T follicular helper cell (primary cell): ENCODE results near the gene ROR2.

Experiments
- DNase-seq: peaks from one replicate; pipeline ENCODE4 v3.0.0-alpha.2; 2020; ENCODE audit warnings: low read depth

The ROR2 gene

DNA sequence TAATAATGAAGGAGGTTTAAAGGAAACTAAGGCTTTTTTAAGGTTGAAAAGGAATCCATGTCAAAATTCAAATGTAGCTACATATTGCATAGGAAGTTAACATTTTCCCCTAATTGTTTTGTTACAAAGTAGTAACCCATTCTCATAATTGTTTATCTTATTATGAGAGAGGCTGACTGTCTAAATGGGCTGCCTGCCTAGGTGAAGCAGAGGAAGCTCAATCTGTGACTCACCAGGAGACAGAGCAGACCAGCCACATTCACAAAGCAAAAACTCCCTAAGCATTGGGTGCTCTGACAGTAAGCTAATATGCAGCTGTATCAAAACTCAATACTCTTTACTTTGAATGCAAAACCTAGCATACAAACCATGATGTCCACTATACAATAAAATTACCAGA, 208.5 kb downstream of the ROR2 start:
- no peak for DNase-seq

DNA sequence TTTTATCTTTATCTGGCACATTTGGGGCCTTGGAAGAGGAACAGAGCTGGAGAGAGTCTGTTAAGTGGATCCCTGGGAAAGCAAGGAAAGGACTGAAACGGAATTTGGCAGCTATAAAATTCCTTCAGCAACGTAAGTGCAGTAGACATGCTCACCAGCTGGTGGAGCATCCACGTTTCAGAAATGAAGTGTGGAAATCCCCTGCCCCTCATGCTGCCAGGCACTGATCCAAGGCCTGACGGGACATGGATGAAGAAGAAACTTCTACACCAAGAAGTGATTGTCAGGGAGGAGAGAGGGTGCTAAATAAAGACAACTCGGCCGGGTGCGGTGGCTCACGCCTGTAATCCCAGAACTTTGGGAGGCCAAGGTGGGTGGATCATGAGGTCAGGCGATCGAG, 209.3 kb downstream of the ROR2 start:
- DNase-seq = no peak

DNA sequence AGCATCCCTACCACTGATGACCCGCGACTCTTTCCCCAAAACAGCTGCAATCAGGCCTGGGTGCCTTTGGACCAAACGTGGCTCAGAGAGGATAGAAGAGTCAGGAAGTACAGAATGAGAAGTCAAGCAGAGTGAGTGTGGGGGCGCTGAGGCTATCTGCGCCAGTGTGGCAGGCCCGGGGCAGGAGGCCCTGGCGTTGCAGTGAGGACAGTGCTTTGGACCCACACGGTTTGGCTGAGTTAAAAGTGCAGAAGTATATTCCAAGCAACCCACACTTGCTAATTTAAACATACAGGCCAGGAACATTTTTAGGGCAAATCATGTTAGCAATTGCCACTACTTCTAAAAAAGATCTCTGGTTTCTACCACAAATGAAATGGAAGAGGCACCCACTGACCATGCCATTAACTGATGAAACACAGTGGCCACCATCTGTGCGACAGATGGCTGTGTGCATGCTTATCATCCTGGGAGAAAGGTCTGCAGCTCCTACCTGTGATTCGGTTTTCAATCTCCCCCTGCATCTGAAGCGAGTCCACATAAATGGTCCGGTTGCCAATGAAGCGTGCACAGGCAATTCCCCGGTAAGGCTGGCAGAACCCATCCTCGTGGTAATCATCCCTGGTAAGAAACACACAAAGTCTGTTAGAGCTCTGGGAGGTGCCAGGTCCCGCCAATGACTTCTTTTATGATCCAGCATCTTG, 213.0 kb downstream of the ROR2 start:
- DNase-seq = no peak

DNA sequence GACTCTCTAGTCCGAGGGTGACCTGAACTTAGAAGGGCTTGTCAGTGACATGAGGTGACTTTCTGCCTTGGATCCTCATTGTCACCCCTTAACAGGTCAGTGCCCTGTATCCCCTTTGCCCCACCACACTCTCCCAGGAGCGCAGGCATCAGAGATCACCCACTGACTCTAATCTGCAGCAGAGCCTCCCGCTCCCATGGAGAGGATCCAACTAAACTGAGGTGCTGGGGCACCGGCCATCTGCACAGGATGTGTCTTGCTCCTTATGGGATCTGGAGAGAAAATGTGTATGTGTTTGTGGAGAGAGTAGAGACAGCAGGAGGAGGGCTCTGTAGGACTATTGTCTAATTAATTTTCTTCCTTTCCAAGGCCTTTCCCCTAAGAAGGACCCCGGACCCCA, 213.7 kb downstream of the ROR2 start:
- no peak for DNase-seq

DNA sequence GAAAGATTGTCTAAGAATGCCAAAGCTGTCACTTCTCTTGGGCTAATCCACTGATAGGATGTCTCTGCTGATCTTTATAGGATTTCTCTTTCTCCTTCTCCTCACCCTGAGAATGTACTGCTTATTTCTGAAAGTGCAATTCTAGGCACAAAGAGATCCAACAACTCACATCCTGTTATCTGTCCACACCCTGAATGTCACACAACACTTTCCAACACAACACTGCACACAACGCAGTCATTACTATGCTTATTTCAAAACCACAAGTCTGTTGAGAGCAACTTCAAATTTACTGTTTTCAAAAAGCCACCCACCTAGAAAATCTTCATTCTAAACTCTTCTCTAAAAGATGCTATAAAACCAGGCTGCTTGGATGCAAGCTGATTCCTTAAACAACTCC, 215.0 kb downstream of the ROR2 start:
- no peak for DNase-seq

DNA sequence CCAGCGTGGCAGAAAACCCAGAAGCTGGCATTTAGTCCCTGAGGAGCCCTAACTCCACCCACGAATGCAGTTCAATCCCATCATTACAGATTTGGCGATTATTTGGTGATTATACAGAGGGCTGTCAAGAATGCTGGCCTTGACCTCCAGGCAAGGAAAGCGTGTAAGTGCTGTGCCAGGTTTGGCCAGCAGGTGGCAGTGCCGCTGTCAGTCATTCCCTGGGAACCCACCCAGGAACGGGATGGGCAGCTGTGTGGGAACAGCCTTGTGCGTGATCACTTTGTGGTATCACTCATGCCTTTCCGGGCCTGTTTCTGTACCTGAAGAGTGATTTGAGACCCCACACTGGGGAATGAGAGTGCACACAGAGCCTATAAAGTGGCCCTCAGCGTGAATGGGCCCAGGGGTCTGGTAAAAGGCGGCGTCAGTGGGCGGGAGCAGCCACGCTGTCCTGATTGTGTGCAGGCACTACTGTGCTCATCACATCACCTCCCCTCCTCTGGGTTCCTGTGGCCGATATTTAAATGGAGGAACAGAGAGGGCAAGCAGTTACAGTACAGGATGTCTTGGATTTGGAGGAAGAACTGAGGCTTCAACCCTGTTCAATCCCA, 215.6 kb downstream of the ROR2 start:
- peak; percentile 27 for DNase-seq

DNA sequence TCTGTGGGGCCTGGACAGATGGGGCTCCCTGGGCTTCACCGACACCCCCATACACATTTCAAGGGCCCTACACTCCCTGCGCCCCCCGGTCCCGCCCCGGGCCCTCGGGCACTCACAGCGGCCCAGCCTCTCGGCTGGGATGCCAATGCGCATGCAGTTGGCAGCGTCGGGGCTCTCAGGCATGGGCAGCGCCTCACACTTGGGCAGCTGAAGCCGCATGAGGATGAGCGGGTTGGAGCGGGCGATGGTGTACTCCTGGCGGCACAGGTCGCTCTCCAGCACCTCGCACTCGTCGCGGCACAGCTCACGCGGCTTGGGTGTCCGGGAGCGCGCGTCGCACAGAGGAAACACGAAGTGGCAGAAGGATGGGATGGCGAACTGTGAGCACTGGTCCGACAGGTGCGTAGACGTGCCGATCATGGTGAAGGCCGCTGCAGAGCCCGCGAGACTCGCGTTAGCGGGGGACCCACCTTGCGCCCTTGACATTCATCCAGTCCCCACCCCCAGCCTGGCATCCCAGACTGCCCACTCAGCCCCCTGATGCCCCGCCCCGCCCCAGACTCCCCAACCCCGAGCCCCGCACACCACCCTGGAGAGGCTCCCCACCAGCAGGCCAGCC, 216.9 kb downstream of the ROR2 start:
- DNase-seq = no peak

DNA sequence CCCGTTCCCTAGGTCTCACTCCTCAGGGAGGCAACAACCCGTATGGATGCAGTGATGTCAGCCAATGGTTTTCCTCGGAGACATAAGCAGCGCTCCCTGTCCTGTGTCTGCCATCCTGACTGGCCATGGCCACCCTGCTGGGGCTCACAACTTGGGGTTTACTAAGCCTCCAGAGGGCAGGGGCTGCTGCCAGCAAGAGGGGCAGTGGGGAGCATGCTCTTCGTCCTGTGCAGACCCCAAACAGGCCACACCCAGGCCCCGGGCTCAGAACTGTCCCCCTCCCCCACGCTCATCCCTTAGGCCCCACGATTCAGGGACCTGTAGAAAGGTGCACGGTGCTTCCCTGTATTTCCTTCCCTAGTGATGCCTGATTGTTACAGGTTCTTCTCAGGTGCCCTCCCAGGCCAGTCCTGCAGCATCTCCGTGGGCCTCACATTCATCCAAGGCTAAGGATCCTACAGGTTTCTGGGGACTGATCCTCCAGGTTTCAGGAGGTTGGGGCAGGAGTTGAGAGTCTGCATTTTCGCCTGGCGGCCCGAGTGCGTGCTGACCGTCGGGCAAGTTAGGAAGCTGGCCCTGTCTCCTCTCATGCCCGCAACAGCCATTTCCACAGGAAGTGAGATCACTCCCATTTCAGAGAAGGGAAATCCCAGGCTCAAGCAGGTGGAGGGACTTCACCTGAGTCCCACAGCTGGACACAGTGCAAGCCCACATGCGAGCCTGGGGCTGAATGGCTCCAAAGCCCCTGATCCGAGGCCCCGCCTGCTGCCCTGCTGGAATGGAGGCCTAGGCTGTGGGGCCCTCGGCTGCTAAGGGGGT, 217.6 kb downstream of the ROR2 start:
- DNase-seq = no peak

DNA sequence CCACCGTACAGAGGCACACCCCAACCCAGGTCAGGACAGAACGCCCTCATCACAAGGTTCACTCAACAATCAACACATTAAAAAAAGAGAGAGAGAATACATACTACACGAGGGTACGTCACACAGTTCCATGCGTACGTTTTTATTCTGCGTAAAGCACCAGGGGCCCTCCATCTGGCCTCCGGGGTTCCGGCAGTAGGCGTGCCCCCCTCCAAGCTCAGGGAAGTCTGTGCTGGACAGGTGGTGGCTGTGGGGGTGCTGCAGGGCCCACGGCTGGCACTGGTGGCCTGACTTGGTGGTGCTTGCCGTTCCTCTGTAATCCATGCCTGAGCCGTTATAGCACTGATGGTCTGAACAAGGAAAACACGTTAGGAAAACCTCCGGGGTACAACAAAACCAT, 219.2 kb downstream of the ROR2 start:
- no peak for DNase-seq

DNA sequence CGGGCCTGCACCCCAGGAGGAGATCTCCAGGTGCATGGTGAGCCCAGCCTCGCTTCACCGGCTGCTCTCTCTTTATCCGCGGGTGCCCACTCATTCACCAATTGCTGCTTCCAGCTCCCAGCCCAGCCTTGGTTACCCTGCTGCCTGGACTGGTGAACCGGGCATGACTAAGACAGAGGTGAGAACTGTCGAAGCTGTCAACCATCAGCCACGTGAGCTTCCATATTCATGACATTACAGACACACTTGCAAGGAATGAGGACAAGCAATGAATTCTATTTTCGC, 220.5 kb downstream of the ROR2 start:
- DNase-seq = no peak

DNA sequence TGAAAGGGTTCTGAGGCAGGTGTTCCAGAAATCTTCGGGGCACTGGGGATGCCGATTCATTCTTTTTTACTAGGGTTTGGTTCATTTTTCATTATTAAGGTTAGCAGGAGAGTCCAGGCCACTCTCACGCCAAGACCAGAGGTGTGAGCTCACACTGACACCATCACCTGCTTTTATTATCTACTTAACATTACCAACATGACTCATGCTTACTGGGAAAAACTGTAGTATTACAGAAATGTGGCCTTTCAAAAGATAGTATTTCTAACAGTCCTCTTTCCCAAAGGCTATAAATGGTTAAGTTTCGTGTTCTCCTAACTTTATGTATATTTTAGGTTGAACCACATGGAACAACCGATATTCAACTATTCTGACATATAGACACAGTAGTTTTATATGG, 222.1 kb downstream of the ROR2 start:
- DNase-seq = no peak

DNA sequence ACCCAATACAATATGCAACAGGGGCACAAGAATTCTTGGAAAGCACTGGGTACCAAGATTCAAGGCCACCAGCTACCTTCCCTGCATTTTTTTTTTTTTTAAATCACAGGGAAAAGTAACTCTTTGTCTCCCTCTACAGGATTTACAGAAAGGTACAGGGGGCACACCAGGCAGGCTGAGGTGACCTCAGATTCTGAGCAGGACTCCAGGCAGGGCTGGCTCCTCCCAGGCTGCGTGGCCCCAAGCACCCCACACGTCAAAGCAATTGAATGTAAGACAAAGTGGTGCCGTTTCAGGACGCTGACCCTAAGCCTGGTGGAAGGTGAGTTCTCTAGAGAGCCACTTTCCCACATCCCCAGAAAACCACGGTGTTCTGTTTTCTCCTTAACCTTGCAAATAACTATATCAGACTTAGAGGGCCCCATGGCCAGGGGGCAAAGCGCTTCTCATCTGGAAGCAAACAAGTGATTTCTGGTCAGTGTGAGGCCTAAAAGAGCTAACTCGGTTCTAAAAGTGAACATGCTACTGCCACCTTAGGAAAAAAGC, 222.6 kb downstream of the ROR2 start:
- no peak for DNase-seq

DNA sequence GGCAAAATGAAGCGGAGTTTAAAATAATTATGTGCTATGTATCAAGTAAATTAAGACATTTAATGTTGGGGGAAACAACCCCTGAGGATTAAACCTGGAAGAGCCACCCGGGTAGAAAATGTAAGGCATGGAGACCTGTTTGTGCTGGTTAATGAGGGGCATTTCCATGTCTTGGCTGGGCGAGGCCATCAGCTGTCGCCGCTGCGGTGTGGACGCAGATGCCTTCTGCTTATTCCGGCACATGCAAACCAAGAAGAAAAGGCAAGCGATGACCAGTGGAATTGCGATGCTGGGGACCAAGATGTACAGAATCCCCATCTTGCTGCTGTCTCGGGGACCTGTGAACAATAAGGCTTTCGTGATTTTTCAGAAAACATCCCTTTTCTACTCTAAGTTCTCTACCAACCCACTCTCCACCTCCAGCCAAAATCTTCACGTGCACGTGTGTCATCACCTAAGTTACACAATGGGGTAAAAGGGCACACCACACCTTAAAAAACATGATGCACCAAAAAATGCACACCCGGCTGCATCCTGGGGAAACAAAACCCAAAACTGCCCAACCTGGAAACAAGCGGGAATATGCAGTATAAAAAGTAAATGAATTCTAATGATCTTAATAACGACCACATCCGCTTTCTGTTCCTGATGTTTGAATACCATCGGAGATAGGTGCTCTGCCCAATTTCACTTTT, 223.5 kb downstream of the ROR2 start:
- no peak for DNase-seq

DNA sequence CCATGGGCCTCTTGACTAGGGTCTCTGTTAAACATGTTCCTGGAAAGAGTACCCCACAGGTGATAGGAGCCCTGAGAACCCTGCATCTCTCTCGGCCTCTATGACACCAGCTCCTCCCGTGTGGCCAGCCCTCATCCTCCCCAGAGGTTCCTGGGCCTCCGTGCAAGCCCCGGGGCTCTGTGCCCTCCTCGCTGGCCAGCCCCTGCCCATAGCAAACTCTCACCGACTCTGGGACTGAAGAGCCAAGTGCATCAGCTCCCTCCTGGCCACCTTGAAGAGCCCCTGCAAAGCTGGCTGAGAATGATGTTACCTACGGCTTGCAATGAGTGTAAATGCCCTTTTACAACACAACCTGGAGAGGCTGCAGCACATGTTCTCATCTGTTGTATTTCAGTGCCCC, 224.4 kb downstream of the ROR2 start:
- DNase-seq = no peak

DNA sequence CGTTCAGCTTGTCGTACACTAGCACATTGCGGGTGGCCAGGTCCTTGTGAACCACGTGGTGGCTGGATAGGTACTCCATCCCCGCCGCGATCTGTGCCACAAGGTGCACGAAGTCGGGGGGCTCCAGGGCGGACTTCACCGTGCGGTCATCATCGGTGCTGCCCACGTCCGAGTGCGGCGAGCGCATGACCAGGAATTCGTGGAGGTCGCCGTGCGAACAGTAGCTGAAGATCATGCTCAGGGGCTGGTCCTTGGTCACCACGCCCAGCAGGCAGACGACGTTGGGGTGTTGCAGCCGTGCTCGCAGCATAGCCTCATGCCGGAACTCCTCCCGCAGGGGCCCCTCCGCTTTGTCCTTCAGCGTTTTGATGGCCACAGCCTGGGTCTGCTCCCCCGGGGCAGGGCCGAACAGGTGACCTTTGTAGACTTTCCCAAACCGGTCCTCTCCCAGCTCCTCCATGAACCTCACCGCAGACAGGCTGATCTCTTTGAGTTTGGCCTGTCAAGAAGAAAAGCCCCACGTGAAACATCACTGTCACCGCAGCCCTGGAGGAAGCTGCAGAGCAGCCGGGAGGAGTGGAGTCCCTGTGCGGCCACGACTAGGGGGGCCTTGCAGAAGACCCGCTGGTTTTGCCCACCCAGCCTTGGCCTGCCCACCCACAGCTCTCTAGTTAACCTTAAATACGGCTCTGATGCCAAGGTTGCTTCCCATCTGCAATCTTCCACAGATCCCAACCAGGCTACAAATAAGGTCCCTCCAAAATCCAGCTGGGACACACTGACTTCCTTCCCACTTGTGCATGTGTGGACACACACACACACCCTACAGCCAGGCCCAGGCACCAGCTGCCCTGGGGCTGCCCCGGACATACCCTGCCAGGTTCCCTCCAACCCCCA, 225.2 kb downstream of the ROR2 start:
- DNase-seq = no peak

DNA sequence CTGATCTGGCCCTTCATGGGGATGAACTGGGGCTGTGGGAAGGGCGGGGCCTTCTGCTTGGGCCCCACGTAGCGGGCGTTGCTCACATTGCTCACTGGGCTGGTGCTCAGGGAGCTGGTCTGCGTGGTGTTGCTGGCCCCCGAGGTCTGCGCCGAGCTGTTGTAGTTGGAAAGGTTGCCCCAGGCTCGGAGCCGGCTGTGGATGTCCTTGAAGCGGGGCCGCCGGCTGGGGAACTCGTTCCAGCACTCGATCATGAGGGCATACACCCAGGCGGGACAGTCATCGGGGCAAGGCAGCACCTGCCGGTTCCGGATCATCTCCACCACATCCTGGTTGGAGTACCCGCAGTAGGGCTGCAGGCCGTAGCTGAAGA, 226.0 kb downstream of the ROR2 start:
- DNase-seq = no peak

DNA sequence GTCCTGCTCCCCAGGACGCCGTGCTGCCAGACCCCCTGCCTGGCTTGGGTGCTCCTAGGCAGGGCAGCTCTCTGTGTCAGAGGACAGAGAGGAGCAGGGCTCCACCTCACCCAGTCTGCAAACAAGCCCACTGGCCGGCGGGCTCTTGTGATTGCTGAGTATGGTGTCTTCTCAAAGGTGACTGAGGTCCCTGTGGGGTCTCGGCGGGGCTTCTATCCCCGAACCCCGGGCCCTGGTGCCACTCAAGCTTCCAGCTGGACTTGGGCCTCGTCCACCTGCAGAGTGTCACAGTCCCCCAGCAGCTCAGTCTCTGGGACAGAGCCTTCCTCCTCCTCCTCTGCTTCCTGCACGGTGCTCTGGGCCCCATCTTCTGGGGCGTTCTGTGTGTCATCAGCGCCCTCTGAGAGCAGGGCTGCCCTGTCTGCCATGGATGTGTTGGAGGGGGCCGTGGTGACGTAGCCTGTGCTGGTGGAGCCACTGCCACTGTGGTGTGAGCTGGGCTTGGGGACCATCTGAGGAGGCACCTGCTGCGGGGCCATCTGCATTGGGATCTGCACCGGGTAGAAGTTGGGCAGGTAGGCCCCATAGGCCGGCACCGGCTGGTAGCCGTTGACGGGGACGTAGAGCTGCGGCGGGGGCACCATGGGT, 226.5 kb downstream of the ROR2 start:
- no peak for DNase-seq

DNA sequence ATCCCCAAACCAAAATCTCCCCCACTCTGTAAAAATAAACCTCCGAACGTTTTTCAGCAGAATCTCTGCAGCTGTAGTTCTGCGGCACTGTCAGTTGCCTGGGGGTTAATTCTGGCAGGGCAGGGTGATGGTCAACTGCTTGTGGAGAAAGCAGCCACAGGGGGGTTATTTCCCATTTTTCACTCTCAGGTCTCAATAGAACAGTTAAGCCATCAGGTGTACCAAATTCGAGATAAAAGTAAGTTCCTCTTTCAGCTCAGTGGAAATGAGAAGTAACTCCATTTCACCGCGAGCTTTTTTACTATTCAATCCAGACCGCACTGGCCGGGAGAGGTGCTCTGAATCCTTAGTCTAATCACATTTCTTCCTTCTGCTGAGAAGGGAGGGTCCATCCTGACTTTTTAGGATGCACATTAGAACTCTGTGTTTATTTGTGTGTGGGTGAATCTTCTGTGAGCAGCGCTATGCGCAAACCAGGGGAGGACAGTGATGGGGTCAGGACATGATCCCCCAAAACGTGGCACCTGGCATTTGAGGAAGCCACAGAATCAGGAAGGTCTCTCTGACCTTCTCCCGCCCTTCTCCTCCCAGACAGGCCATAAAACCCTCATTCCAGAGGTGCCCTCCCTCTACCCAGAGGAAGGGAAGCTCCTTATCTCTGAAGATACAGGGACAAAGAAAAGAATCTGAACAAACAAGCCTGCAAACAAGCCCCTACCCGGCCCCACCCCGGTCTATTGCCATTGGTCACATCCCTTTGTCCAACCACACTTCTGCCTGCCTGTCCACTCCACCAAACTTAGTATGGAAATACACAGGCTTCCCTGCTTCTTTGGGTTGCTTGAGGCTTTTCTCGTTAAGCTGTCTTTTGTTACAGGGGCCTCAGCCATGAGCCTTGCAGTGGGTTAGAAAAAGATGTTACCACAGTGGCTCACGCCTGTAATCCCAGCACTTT, 229.0 kb downstream of the ROR2 start:
- no peak for DNase-seq

DNA sequence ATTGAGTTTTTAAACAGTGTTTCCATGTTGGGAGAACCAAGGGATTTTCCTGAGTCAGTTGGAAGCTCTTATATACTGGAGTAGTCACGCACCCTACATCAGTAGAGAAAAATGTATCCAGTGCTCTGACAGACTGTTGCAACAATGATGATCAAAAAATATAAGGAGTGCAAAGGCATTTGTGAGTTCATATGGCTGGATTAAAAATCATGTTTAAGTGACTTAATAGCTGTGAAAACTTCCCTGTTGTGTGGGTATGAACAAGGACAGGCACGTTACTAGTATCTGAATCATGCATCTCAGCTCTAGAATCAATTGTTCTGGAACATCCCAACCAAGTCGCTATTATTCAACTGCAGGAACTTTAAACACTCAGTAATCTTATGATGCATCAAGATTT, 229.7 kb downstream of the ROR2 start:
- no peak for DNase-seq
